Stimulated activated CD4-positive, alpha-beta T cell treated with anti-CD3 and anti-CD28 coated beads, Interleukin-1b, Interleukin-23, amount 100 ng/mL, for 4 hours (primary cell): ENCODE data around the gene DTNA.

Source experiments
- DNase-seq, 2 donors: peaks; one replicate each; pipeline ENCODE4 v3.0.0-alpha.2; 2020; ENCODE audit warnings: low read depth in 2 of 2

Gene DTNA

DNA sequence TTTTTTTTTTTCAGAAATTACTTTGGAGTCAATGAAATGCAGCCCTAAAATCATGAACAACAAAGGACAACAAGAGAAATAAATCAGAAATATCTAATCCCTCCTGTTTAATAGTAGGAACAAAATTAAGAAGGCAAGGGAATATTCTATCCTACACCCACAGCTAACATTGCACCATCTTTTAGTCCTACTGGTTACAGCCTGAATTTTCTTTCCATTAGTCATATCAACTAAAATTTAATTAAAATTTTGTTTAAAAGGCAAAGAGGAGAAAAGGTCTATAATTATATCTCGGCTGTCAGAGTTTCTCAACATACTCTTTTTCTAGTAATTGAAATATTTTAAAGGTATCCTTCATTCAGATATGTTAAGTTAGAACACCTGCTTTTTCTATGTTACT, 61.9 kb downstream of the DTNA start:
- no peak for DNase-seq

DNA sequence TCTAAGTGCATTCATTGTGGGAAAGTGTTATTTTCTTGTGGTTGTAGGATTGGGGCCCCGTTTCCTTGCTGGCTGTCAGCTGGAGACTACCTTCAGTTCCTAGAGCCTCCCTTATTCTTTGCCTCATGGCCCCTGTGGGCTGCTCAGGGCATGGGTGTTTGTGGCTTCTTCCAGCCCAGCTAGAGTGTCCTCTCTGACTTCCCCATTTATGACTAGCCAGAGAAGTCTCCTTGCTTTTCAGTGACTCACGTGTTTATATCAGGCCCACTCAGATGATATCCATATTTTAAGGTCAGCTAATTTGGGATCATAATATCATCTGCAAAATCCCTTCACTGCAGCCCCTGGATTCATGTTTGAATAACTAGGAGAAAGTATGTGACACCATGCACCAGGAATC, 62.8 kb downstream of the DTNA start:
- no peak for DNase-seq

DNA sequence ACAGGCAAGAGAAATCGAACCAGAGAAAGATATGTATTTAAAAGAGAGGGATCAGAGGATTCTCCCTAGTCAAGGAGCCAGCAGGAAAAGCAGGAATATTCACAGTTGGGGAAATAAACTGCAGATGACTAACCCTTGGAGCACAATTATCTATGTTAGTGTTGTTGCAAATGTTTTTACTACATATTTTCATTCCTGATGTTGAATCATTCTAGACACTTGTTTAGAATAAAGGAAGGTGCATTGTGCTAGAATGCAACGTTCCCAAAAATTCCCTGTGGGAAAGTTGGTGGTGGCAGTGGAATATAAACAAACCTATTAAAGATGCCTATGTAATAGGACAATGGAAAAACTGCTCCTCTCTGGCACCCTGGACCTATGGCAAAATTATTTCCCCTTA, 63.3 kb downstream of the DTNA start:
- DNase-seq, result no peak

DNA sequence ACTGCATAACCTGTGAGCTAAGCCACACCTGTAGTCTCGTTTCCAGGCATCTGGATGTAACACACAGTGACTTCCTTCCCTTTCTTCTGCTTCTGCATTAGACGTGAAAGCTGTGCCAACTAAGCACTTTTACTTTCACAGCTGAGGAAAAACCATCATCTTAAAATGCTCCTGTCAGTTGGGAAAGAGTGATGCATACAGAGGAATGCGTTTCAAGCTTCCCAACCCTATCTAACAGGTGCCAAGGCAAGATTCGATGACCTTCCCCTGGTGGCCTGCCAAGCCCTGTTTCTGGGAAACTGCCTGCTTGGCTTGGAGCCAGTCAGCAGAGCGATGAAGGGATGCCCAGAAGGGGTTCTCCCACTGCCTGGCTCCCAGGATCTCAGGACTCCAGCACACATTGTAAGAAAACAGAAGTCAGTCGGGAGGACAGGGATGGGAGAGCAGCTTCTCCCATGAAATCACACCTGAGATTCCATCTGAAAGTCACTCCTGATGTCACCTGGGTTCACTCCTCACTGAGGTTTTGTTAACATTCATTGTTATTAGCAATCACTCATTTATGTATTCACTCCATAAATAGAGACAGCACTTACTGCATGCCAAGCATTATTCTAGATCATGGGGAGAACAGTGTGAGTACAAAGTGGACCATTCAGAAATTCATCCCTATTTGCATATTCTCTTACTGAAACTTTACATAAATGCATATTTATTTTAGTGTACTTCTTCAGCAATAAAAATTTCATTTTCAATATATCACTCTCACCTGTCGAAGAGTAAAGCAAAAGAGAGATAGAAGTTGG, 64.1 kb downstream of the DTNA start:
- no peak for DNase-seq

DNA sequence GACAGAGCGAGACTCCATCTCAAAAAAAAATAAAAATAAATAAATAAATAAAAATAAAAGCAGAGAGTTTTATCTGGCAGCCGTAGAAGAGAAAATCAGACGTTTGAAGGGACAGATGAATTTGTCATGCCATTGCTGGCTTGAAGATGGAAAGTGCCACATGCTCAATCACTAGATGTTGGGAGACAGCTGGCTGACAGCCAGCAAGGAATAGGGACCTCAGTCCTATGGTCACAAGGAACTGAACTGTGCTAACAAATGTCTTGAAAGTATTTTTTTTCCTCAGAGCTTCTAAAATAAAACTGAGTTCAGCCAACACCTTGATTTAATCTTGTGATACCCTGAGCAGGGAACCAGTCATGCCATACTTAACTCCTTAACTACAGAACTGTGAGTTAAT, 65.4 kb downstream of the DTNA start:
- DNase-seq, result no peak

DNA sequence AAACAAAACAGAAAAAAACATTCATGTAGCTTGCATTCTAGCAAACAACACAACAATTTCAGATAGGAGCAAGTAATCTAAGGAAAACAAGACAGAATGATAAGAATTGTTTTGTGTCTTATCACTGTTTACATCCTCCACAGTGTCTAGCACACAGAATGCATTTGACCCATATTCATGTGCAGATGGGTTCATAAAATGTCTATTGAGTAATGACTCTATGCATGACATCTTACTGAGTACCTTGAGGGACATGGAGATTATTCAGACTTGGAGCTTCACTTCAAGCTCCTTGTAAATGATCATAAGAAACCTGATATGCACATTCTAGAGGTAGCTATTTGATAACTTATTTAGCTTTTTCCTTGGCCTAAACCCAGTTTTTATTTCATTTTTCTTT, 69.0 kb downstream of the DTNA start:
- no peak for DNase-seq

DNA sequence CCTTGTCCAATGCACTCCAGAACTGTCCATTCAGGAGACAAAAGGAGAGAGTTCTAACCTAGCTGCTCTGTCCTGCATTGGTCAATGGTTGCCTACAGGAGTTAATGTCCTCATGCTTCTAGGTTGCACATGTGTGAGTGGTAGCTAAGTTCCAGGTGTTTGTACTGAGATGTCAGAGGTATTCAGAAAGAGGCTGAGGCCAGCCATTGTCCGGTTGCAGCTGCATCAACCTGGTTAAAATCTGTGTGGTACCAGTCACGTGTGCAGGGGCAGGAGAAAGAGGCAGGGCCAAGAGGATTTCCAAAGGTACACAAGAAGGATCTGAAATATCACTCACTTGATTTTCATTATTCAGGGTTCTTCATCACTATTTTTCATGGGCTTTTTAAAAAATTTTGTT, 70.8 kb downstream of the DTNA start:
- DNase-seq, result no peak

DNA sequence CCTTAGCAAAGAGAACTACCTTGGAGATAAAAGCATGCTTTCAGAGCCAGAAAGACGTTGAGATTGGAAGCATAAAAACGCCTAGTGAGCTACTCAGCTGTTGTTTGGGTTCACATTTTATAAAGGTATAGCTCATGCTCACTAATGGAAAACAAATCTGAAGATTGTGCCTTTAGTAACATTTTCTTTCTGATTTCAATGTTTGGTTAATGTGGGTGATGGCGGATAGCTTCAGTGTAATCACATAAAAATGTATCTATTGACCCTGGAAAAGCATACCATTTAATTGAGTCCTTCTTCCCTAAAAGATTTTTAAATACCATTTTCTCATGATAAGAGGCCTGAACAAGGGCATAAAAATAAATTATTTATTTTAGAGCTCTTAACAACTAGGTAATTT, 73.4 kb downstream of the DTNA start:
- DNase-seq, result no peak

DNA sequence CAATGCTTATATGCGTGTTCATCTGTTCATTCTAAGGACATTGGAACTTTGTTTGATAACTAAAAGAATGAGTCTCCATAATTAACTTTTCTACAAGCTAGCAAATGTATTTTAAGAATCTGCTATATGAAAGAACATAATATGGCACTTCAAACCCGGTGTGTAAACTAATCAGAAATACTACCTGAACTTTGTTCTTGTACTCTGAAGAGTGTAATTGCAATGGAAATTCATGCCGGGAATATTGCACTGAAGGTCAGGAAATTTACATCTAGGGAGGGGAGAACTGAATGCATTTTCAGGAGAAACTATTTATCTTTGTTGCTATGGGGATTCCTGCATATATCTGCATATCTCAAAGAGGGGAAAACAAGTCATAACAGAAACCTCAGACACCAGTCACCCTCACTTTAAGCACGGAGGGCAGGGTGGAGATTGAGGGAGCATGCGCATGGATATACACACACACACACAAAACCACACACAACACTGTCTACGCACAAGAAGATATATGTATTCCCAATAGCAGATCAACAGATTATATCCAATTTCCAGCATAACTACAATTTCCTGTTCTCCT, 76.2 kb downstream of the DTNA start:
- no peak for DNase-seq

DNA sequence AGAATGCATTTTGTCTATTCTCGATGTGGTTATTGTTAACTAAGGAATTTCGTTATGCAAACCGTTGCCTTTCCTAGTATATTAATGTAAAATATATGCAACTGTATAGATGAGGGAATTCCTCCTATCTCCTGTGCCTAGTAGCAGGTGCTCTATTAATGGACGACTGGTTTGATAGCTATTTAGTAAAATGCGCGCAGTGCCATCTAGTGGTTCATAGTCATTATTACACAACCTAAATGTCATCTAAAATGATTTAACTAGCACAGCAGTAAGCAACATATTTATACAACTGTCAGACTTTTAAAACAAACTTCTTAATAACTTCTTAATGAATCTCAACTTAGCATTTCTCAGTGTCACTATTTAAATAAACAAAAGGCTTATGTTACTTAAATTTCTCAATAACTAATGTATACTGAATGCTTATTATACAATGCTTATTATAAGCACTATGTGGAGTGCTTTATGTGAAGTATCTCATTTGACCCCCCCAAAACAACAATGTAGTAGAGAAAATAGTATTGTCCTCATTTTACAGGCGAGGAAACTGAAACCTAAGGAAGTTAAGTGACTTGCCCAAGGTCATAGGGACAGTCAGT, 77.9 kb downstream of the DTNA start:
- DNase-seq, result peak in 1 of 2 donors; percentile 19

DNA sequence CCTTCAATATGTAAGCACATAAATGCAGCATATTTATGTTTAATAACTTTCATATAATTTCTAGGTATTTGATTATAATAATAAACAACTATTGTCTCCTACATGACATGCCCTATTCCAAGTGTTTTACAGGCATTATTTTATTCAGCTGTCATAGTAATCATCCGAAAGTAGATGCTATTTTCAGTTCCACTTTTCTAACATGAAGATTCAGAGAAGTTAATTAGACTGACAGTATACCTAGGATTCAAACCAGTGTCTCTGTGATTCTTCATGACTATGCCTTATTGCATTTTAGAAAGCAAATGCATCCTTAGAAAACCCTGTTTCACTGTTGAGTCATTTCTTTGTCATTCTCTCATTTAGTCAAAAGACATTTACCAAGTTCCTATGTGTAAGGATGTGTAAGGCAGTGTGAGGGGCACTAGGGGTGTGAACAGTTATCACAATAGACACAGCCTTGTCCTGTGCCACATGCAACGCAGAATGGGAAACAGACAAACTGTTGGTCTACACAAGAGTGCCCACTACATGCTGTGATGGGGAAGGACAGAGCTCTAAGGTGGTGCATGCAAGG, 79.8 kb downstream of the DTNA start:
- DNase-seq, result no peak

DNA sequence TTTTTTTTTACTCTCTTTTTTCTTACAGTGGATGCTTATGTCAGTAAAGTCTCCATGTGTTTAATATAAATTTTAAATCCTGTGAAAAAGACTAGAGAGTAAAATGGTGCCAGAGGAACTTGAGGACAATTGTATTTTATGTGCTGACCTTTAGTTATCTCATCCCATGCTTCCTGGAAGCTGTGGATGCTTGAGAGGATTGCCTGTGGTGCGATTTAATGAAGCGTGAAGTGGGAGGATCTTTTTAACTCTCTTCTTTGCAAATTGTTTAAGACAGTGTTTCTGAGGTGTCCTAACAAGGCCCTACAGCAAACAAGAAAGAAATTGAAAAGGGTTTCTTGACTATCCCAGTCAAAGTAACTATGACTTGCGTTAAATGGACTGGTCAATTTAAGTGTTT, 84.2 kb downstream of the DTNA start:
- DNase-seq, result no peak

DNA sequence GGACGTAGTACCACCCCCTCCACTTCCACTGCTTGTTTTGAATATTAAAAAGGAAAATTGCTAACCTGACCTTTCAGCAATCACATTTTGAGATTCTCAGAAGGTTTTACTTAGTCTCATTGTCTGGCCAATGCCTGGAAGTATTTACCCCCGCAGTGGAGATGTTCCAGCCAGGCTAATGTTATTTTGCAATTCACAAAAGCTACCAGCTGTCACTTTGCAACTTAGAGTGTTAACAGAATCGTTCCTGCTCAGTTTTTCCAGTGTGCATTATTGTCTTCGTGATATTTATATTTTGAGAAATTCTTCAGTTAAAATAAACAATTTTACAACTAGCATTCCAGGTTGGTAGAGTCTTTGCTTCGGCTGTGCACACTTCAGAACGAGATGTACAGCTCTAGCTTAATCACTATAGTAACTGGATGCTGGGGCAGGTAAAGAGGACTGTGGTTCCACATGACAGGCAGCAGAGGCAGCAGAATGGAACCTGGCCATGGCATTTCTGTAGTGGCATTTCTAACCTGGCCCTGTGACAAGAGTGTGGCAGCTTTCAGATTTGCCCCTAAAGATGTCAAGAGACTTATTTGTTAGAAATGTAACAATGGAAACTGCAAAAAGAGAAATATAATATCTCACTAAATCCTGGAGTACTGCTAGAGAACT, 85.1 kb downstream of the DTNA start:
- DNase-seq, result no peak

DNA sequence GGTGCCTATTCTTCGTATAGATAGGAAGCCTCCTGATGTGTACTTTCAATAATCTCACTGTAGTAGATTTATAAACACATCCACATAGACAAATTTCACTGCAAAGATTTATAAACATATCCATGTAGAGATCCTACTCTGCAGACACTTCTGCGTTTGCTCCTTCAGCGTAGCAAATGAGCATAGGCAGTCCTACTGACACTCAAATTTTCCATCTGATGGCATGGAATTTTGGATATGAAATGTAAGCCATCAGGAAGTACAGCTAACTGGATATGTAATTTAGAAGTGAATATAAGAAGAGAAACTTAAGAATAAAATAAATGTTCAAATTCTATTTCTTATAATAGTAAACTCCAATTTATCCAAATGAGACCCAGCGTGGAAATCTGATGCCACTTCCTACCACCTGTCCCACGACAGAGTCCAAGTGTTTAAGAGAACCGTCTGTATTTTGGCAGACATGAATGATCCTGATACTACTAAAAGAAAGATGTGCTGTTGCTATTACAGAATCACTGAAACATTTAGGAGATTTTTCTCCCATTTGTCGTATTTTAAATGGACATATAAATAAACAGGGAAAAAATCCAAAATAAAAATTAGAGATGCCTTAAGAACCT, 86.0 kb downstream of the DTNA start:
- no peak for DNase-seq

DNA sequence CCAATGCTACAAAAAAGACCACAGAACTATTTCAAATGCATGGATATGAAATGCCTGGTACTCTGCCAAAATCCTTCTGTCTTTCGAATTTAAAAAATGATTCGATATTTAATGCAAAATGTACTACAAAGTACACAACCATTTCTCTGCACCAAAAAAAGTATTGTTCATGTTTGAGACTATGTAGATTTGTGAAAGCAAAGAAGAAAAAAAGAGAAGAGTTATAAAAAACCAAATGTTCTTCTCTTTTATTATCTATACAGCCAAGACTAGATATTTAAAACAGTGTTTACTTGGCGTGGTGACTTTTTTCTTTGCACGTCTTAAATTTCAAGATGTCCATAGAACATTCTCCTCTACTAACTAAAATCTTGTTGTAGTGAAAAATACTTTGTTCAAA, 89.2 kb downstream of the DTNA start:
- no peak for DNase-seq

DNA sequence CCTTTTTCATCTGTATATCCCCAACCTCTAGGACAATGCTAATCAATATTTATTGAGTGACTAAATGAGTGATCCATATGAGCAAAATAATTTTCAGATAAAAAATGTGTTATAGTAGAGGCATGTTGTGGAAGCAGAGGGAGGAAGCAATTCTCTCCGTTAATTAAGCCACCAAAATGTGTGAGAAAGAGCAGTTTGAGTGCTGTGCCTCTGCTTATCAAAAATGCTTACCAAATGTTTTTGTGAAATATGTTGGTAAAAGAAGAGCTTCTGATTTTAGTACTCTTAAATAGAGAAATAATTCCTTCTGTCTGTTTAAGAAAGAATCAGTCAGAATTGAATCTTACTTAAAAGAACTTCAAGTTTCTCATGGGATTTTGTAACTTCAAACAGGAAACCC, 90.3 kb downstream of the DTNA start:
- DNase-seq, result no peak

DNA sequence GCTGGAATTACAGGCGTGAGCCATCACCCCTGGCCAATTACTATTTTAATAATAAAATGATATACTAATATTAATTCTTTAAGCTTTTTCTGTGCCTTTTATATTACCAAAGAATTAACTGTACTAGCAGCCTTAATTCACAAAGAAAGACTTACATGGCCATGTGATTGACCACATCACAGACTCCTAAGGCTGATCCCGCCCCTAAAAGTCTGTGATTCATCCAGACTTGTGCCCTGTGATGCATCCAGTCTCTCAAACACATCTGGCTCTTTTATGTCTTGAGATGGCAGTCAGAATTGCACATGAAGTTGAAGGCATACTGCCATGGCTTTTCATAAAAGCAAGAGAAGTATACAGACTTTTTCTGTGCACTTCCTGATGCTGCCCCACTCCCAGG, 91.7 kb downstream of the DTNA start:
- no peak for DNase-seq

DNA sequence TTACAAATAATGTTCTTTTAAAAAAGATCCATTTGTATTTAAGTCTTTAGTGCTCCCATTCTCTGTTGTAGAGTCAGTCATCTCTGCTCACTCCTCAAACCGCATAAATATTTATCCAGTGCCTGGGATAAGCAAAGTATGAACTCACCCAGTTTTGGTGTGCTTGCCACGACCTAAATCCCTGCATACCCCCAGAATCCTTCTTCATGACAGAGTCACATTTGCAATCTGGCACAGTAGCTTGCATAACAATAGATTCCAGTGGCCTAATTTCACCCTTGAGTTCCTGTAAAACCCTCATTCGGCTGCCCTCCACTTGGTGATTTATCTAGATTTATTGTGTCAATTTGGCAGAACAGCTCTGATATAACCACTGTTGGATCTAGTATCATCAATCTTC, 92.9 kb downstream of the DTNA start:
- DNase-seq, result no peak

DNA sequence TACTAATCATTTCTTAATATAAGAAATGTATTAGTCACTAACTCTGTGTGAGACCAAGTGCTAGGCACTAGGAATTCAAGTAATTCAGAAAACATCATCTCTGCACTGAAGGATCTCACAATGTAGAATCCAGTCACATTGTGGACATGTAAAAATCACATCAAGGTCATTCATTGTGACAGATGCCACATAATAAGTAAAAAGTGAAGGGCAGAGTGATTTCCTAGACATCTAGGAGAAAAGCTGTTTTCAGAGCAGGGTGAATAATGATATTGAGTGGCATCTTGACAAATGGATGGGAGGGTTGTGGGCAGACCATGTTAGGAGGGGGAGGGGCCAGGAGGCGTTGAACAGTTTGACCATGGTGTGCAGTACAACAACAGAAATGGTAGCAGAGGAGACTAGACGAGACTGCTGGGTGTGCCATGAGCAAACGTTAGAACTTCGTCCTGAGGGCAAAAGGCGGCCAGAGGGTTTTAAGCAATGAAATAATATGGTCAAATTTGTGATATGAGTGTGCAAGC, 93.8 kb downstream of the DTNA start:
- DNase-seq, result no peak

DNA sequence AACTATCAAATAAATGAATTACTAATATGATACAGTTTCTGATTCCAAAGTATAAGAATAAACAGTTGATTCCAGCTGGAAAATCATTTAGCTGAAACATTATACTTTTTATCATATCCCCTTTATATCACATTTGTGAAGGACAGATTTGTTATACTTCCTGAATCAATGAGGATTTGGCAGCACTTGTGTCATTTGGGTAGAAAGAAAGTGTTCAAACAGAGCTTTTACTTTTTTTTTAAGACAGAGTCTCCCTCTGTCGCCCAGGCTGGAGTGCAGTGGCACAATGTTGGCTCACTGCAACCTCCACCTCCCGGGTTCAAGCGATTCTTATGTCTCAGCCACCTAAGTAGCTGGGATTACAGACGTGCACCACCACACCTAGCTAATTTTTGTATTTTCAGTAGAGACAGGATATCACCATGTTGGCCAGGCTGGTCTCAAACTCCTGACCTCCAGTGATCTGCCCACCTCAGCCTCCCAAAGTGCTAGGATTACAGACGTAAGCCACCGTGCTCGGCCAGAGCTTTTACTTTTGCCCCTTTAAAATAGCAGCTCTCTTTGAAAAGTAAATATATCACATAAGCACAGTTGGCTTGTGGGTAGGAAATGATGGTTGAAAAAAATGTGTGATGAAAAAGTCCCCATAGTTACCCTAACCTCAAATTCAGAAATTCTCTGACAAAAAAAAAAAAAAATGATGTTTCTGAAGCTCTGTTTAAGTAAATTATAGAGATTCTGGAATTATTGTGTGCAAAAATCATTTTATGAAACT, 95.2 kb downstream of the DTNA start:
- no peak for DNase-seq

DNA sequence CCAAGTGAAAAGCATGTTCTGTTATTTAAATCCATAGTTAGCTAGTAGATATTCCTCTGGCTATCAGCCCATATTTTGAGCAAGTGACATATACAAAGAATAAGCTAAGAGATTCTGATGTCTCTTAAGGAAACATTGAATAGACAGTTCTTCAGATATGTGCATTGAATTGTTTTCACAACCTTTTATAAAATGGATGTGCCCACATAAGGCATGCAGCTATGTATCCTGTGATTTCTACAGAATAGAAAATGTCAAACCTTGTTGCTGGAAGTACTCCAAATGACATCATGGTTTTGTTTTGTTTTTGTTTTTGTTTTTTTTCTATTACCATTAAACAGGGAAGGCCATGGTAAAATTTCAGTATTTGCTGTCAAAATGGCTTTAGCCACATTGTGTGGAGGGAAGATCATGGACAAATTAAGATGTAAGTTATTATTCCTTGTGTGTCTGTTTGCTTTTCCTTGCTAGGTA, 95.8 kb downstream of the DTNA start:
- no peak for DNase-seq
